Activated gamma-delta T cell treated with Interleukin-2 at 50 U/mL for 16 hours (primary cell): ENCODE results near the gene FPR3.

Source experiments
- DNase-seq: peaks from one replicate; pipeline ENCODE4 v3.0.0-alpha.2; 2020

FPR3 gene

GRCh38 chr19:51807925-51808324 lies 13.0 kb downstream of the FPR3 start:
- DNase-seq = no peak

GRCh38 chr19:51808333-51808986 lies 13.5 kb downstream of the FPR3 start:
- DNase-seq = no peak

GRCh38 chr19:51809787-51810186 lies 14.8 kb downstream of the FPR3 start:
- no peak for DNase-seq

- DNase-seq = no peak
Measured at GRCh38 chr19:51810223-51810622, 15.3 kb downstream of the FPR3 start.

GRCh38 chr19:51811344-51811743 lies 16.4 kb downstream of the FPR3 start:
- no peak for DNase-seq

GRCh38 chr19:51815043-51815442 lies 20.1 kb downstream of the FPR3 start:
- no peak for DNase-seq

- DNase-seq = no peak
Measured at GRCh38 chr19:51816711-51817110, 21.8 kb downstream of the FPR3 start.

- no peak for DNase-seq
Measured at GRCh38 chr19:51820011-51820410, 25.1 kb downstream of the FPR3 start.

- DNase-seq = no peak
Measured at GRCh38 chr19:51820831-51821446, 26.0 kb downstream of the FPR3 start.

- no peak for DNase-seq
Measured at GRCh38 chr19:51821456-51821855, 26.5 kb downstream of the FPR3 start.

GRCh38 chr19:51821921-51822320 lies 27.0 kb downstream of the FPR3 start:
- DNase-seq = no peak

- DNase-seq = no peak
Measured at GRCh38 chr19:51822325-51822724, 27.4 kb downstream of the FPR3 start.

- DNase-seq = no peak
Measured at GRCh38 chr19:51822946-51823345, 28.0 kb downstream of the FPR3 start.

- no peak for DNase-seq
Measured at GRCh38 chr19:51824281-51825005, 29.5 kb downstream of the FPR3 start.

GRCh38 chr19:51830274-51830673 lies 35.3 kb downstream of the FPR3 start:
- no peak for DNase-seq

- no peak for DNase-seq
Measured at GRCh38 chr19:51837145-51837544, 42.2 kb downstream of the FPR3 start.

GRCh38 chr19:51861870-51862622 lies 67.1 kb downstream of the FPR3 start:
- no peak for DNase-seq

GRCh38 chr19:51873097-51873496 lies 78.1 kb downstream of the FPR3 start:
- no peak for DNase-seq
